ENCODE measurements around the gene TRIM46. TPM values are rescaled to one million over a fixed set of nuclear protein-coding genes. Genes with fewer than 3 reads are reported as not detected.

The TRIM46 gene
- total and polyA plus RNA-seq, 9 of the 15 experiments (the other 6 are each of a cell fraction or from before 2014, with no cell fraction given): 0.05 to 0.60 (median 0.16) TPM; not detected in 3

GRCh38 chr1:155205035-155205434 lies 31.4 kb downstream of the TRIM46 start:
- Histone ChIP-seq H3K9ac (ENCODE audit: insufficient read depth in 1 of 2, low read depth in 2 of 2, low read length in 2 of 2) (peak overlapping the region in 1 of 2 experiments; percentile 74; a peak in 2 of 4 replicates), H3K27ac (ENCODE audit: extremely low read depth, low read depth, low read length) (no peak overlapping the region), H3K36me3 (ENCODE audit: control insufficient read depth, insufficient read depth, low read length) (peaks cover 8% of the 10 kb centered on the region; the same call in 2 of the 3 replicates), H3K27me3 (ENCODE audit: control insufficient read depth in 2 of 2, insufficient read depth in 2 of 2, low read length in 2 of 2) (no peaks in the 10 kb centered on the region), H3K9me3 (replicated peaks; ENCODE audit: control insufficient read depth, insufficient read depth, low read depth, low read length) (peaks cover 3% of the 10 kb centered on the region; the same call in 1 of the 2 replicates), H4K20me1 (replicated peaks; ENCODE audit: control insufficient read depth, insufficient read depth, low read length) (no peaks in the 10 kb centered on the region), H3K9me1 (ENCODE audit: control insufficient read depth, insufficient read depth, low read length) (no peaks in the 10 kb centered on the region), H3K79me2 (ENCODE audit: control insufficient read depth, insufficient read depth, low read length) (peaks cover 14% of the 10 kb centered on the region), H2AFZ (ENCODE audit: low read depth, low read length) (no peak overlapping the region), H3K4me1 (replicated peaks in 1 of 2; ENCODE audit: control insufficient read depth in 2 of 2, insufficient read depth in 2 of 2, low read length in 2 of 2) (peaks cover 19 to 37% of the 10 kb centered on the region in 2 experiments), H3K4me3 (no peak overlapping the region), H3K4me2 (ENCODE audit: insufficient read depth, low read length) (no peak overlapping the region)
- ATAC-seq (no peak), DNase-seq (ENCODE audit: extremely low read depth in 1 of 4, low spot score in 3 of 4) (no peak), FAIRE-seq (no peak)
- CTCF ChIA-PET (ENCODE audit: low intra/inter-chr PET ratio): no interaction called here
- no peak for TF ChIP-seq ZNF174 (CRISPR knock-in tag; IDR thresholded peaks at IDR 0.05)
- no peak for TF ChIP-seq TEAD4 (IDR thresholded peaks at IDR 0.05; ENCODE audit: low read length)
- peak; percentile 20; the same call in 1 of the 2 replicates for TF ChIP-seq TEAD4 (CRISPR knock-in tag; IDR thresholded peaks at IDR 0.05; ENCODE audit: borderline replicate concordance)
- no peak for TF ChIP-seq BDP1 (IDR thresholded peaks at IDR 0.05; ENCODE audit: insufficient read depth, insufficient read length)
- no peak for TF ChIP-seq PATZ1 (CRISPR knock-in tag; IDR thresholded peaks at IDR 0.05; ENCODE audit: borderline replicate concordance)
- no peak for TF ChIP-seq E2F6 (IDR thresholded peaks at IDR 0.05; ENCODE audit: borderline replicate concordance in 1 of 2, extremely low read depth in 1 of 2, insufficient read depth in 1 of 2, insufficient read length in 1 of 2, low read depth in 1 of 2, low read length in 1 of 2, poor library complexity in 1 of 2, severe bottlenecking in 1 of 2)
- no peak for TF ChIP-seq SIX5 (IDR thresholded peaks at IDR 0.05; ENCODE audit: borderline replicate concordance in 1 of 2, insufficient read depth in 1 of 2, low read depth in 1 of 2, low read length in 2 of 2)
- in situ Hi-C loops (cut with MboI): loop anchor here (5.0 kb wide), 1 partner anchor 392 kb away; no protein-coding TSS in a partner anchor
- BruUV-seq (replicated peaks): no TSS peak
- WGBS (ENCODE audit: insufficient coverage, low coverage, missing lambda C conversion rate): 71% methylated on average over 14 of the region's 14 CpGs
- POLR2A ChIA-PET: no interaction called here
- intact Hi-C loops (cut with micrococcal nuclease): no loop called here
